ENCODE results near the gene SRP68.

SRP68 gene

GRCh38 chr17:76000016-76000754 lies 72.1 kb downstream of the SRP68 start:
- DNase-seq (ENCODE audit: low read depth in 3 of 3, low spot score in 1 of 3): peak in 2 of 3 donors; percentile 22 to 58

- no peak for DNase-seq (ENCODE audit: low read depth in 3 of 3, low spot score in 1 of 3)
Observed at GRCh38 chr17:75998327-75998795, 74.0 kb downstream of the SRP68 start.

GRCh38 chr17:75996665-75997590 lies 75.4 kb downstream of the SRP68 start:
- no peak for DNase-seq (ENCODE audit: low read depth in 3 of 3, low spot score in 1 of 3)

GRCh38 chr17:75995385-75995925 lies 76.9 kb downstream of the SRP68 start:
- no peak for DNase-seq (ENCODE audit: low read depth in 3 of 3, low spot score in 1 of 3)

- DNase-seq (ENCODE audit: low read depth in 3 of 3, low spot score in 1 of 3): no peak
Observed at GRCh38 chr17:75994802-75995370, 77.4 kb downstream of the SRP68 start.

- DNase-seq (ENCODE audit: low read depth in 3 of 3, low spot score in 1 of 3): no peak
Observed at GRCh38 chr17:75991396-75991795, 80.9 kb downstream of the SRP68 start.

All from stimulated activated CD4-positive, alpha-beta T cell treated with anti-CD3 and anti-CD28 coated beads, TNF-alpha, amount 100 ng/mL, for 1 hour (primary cell).